GDM1 (cell line): ENCODE results near the gene PCAT7.
"Not testable (repeated sequence)": the region's sequence is repeated elsewhere in the genome, so short reads cannot be mapped to it uniquely, and the experiment has no call there.

Experiments used
- DNase-seq: peaks from one replicate; lab custom pipeline; 2025; lab: John Stamatoyannopoulos, UW

The PCAT7 gene

GRCh38 chr9:94563548-94563947, 8.7 kb downstream of the PCAT7 start:
- DNase-seq: no peak

- not testable (repeated sequence) for DNase-seq
These were observed 9.4 kb downstream of the PCAT7 start for GRCh38 chr9:94564279-94564678.

GRCh38 chr9:94566550-94566949, 11.7 kb downstream of the PCAT7 start:
- DNase-seq: no peak

GRCh38 chr9:94567271-94567670, 12.4 kb downstream of the PCAT7 start:
- no peak for DNase-seq

GRCh38 chr9:94568250-94568889, 13.5 kb downstream of the PCAT7 start:
- no peak for DNase-seq

GRCh38 chr9:94568972-94569712, 14.3 kb downstream of the PCAT7 start:
- DNase-seq: no peak

- DNase-seq: no peak
These were observed 21.2 kb downstream of the PCAT7 start for GRCh38 chr9:94576131-94576530.

- DNase-seq: no peak
These were observed 22.2 kb downstream of the PCAT7 start for GRCh38 chr9:94577036-94577435.

- DNase-seq: no peak
These were observed 22.7 kb downstream of the PCAT7 start for GRCh38 chr9:94577571-94577970.

- no peak for DNase-seq
These were observed 26.8 kb downstream of the PCAT7 start for GRCh38 chr9:94581728-94582127.

- no peak for DNase-seq
These were observed 29.7 kb downstream of the PCAT7 start for GRCh38 chr9:94584555-94584954.

- no peak for DNase-seq
These were observed 31.4 kb downstream of the PCAT7 start for GRCh38 chr9:94586316-94586715.

- no peak for DNase-seq
These were observed 31.9 kb downstream of the PCAT7 start for GRCh38 chr9:94586814-94587213.

- no peak for DNase-seq
These were observed 33.8 kb downstream of the PCAT7 start for GRCh38 chr9:94588681-94589080.

GRCh38 chr9:94591046-94591545, 36.2 kb downstream of the PCAT7 start:
- not testable (repeated sequence) for DNase-seq

- no peak for DNase-seq
These were observed 37.0 kb downstream of the PCAT7 start for GRCh38 chr9:94591876-94592275.

- not testable (repeated sequence) for DNase-seq
These were observed 37.8 kb downstream of the PCAT7 start for GRCh38 chr9:94592683-94593082.

- no peak for DNase-seq
These were observed 38.8 kb downstream of the PCAT7 start, which contains the start of gene FBP2 for GRCh38 chr9:94593459-94594345. Gene FBP2 (minus strand): TSS chr9:94593824. CDS start chr9:94593726, 98 bp downstream.

GRCh38 chr9:94599102-94599501, 44.2 kb downstream of the PCAT7 start:
- no peak for DNase-seq

- DNase-seq: no peak
These were observed 45.4 kb downstream of the PCAT7 start for GRCh38 chr9:94600258-94600657.

- no peak for DNase-seq
These were observed 45.8 kb downstream of the PCAT7 start for GRCh38 chr9:94600715-94601114.

GRCh38 chr9:94602666-94603065, 47.8 kb downstream of the PCAT7 start:
- DNase-seq: no peak
